HepG2 (cell line): ENCODE results near the gene PTPRN. TPM values are rescaled to one million over a fixed set of nuclear protein-coding genes. Genes with fewer than 3 reads are reported as not detected.

ENCODE experiments used
- EHMT2 ChIP-seq: fragments of 200-600 bp; sonication (generic); IDR thresholded peaks from 2 replicates; pipeline ENCODE4 v1.7.0; 2017; ENCODE audit warnings: antibody characterized with exemption, low read depth, low read length, borderline replicate concordance
- FOXK1 ChIP-seq: sonication (generic); formaldehyde crosslinking; IDR thresholded peaks from 2 replicates; pipeline ENCODE4 v1.4.0; 2020; ENCODE audit warnings: low read depth, missing genetic modification reagents, borderline replicate concordance
- GABPA ChIP-seq, 2 experiments: IDR thresholded peaks; 2 replicates each; pipeline ENCODE4 v1.6.1; 2011 to 2016; ENCODE audit warnings: low read depth in 2 of 2, low read length in 1 of 2, missing biosample characterization in 1 of 2, missing genetic modification characterization in 1 of 2
- GATA4 ChIP-seq: sonication (generic); IDR thresholded peaks from 2 replicates; pipeline ENCODE4 v1.6.1; 2016; ENCODE audit warnings: antibody characterized with exemption, low read depth, borderline replicate concordance
- HDAC6 ChIP-seq: fragments of 200-600 bp; sonication (generic); IDR thresholded peaks from 2 replicates; pipeline ENCODE4 v1.7.0; 2017; ENCODE audit warnings: mild to moderate bottlenecking, antibody characterized with exemption, low read length, low read depth
- JARID2 ChIP-seq: sonication (generic); formaldehyde crosslinking; IDR thresholded peaks from 2 replicates; pipeline ENCODE4 v1.8.1; 2023; ENCODE audit warnings: missing genetic modification reagents, inconsistent platforms; ENCODE audit not compliant: insufficient replicate concordance
- KLF13 ChIP-seq: sonication (generic); formaldehyde crosslinking; IDR thresholded peaks from 2 replicates; pipeline ENCODE4 v1.4.0; 2020; ENCODE audit warnings: mild to moderate bottlenecking, missing genetic modification reagents
- MLLT10 ChIP-seq: sonication (generic); formaldehyde crosslinking; IDR thresholded peaks from 2 replicates; pipeline ENCODE4 v1.4.0; 2020; ENCODE audit warnings: missing genetic modification reagents
- PCBP1 ChIP-seq: fragments of 200-400 bp; formaldehyde crosslinking; IDR thresholded peaks from 2 replicates; pipeline ENCODE4 v1.6.1; 2017; ENCODE audit warnings: mild to moderate bottlenecking, low read depth, low read length, borderline replicate concordance
- REL ChIP-seq: sonication (generic); formaldehyde crosslinking; conservative IDR thresholded peaks from 2 replicates; pipeline ENCODE4 v1.8.0; 2022; ENCODE audit warnings: mild to moderate bottlenecking, missing genetic modification reagents, moderate library complexity
- REXO4 ChIP-seq: sonication (generic); formaldehyde crosslinking; IDR thresholded peaks from 2 replicates; pipeline ENCODE4 v1.8.0; 2022; ENCODE audit warnings: missing genetic modification reagents, mild to moderate bottlenecking, borderline replicate concordance
- ZC3H13 ChIP-seq: sonication (generic); formaldehyde crosslinking; IDR thresholded peaks from 2 replicates; pipeline ENCODE4 v1.8.1; 2023; ENCODE audit warnings: mild to moderate bottlenecking, missing genetic modification reagents, moderate library complexity
- ZMYM2 ChIP-seq: sonication (generic); formaldehyde crosslinking; IDR thresholded peaks from 2 replicates; pipeline ENCODE4 v1.8.0; 2022; ENCODE audit warnings: mild to moderate bottlenecking, missing genetic modification reagents
- ZNF282 ChIP-seq: fragments of 450-650 bp; IDR thresholded peaks from 2 replicates; pipeline ENCODE4 v1.6.1; 2018; ENCODE audit not compliant: partially characterized antibody
- ZNF563 ChIP-seq: sonication (generic); formaldehyde crosslinking; IDR thresholded peaks from 2 replicates; pipeline ENCODE4 v1.8.0; 2022; ENCODE audit warnings: mild to moderate bottlenecking, moderate library complexity, missing genetic modification reagents
- ZNF724P ChIP-seq: sonication (generic); formaldehyde crosslinking; IDR thresholded peaks from 2 replicates; pipeline ENCODE4 v1.8.0; 2022; ENCODE audit warnings: missing genetic modification reagents, borderline replicate concordance
- ZNF768 ChIP-seq: sonication (generic); formaldehyde crosslinking; IDR thresholded peaks from 2 replicates; pipeline ENCODE4 v1.4.0; 2020; ENCODE audit warnings: missing genetic modification reagents
- ZSCAN22 ChIP-seq: sonication (generic); formaldehyde crosslinking; IDR thresholded peaks from 2 replicates; pipeline ENCODE4 v1.4.0; 2020; ENCODE audit warnings: mild to moderate bottlenecking, missing genetic modification reagents
- polyA plus RNA-seq, 8 experiments: library from polyadenylated mRNA; depleted of rRNA in 3 of 8; stranded (reverse) in 7 of 8; unstranded in 1 of 8; fragments of >200 nt; fragmentation: Illumina TruSeq in 4 of 8; extraction: Trizol in 4 of 8; gene quantifications; 2 replicates each; pipeline versions ENCODE4 v1.2.1 to v1.2.3, GENCODE V29; 2011 to 2016; ENCODE audit warnings: low read depth in 4 of 8, missing spikeins in 1 of 8, mixed read lengths in 1 of 8; ENCODE audit not compliant: insufficient read depth in 1 of 8
- total RNA-seq, 5 experiments: library from RNA; depleted of rRNA; stranded (reverse); fragments of >200 nt; fragmentation: Illumina TruSeq; extraction: Trizol; gene quantifications; 2 replicates each; pipeline ENCODE4 v1.2.3, GENCODE V29; 2016; ENCODE audit warnings: low read depth in 1 of 5
- TF ChIP-seq, protein P1 (sequence below): IDR thresholded peaks from 2 replicates; pipeline ENCODE4 v1.6.1; 2016; ENCODE audit warnings: mild to moderate bottlenecking
- TF ChIP-seq, protein P2 (sequence below): sonication (generic); formaldehyde crosslinking; IDR thresholded peaks from 2 replicates; pipeline ENCODE4 v1.4.0; 2020; ENCODE audit warnings: missing genetic modification reagents
- TF ChIP-seq, protein P3 (sequence below): sonication (generic); formaldehyde crosslinking; IDR thresholded peaks from 2 replicates; pipeline ENCODE4 v1.5.0; 2020; ENCODE audit warnings: mild to moderate bottlenecking, missing genetic modification reagents

The PTPRN gene
- total and polyA plus RNA-seq, 2 of the 13 experiments (the other 11 are each of a cell fraction or from before 2014, with no cell fraction given) = 0.26 TPM; not detected in 1

DNA sequence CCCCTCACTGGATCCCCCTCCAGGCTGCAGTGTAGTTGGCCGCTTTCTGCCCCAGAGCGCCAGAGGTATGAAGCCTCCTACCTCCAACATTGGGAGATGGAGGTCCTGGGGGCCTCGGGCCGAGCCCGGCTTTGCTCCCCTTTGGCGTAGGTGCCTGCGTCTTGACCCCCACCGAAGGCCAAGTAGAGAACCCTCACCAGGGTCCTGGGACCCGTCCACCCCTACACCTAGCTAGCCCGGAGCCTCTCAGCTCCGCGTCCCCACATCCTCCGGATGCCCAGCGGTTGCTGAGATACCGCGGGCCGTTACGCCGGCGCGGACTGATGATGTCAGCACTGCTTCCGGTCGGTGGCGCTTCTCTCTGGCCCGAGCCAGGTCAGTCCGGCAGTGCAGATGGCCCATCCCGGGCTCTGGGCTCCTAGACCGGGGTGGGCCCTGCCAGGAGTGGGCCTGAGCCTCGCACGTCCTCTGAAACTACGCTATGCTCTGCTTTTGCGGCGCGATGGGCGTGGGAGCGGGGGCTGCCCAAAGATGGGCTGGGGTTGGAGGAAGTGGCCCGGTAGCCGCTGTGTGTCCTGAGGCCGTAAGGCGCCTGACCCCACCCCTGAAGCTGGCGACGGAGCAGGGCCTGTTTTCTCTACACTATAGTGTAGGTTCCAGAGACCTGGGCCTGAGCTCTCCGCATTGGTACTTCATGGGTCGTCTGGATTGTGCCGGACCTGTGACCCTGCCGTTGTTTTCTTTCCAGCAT is 63.9 kb downstream of the PTPRN start, which contains the start of the genes GLB1L and STK16 (continued):
- TF ChIP-seq, protein P1, sequence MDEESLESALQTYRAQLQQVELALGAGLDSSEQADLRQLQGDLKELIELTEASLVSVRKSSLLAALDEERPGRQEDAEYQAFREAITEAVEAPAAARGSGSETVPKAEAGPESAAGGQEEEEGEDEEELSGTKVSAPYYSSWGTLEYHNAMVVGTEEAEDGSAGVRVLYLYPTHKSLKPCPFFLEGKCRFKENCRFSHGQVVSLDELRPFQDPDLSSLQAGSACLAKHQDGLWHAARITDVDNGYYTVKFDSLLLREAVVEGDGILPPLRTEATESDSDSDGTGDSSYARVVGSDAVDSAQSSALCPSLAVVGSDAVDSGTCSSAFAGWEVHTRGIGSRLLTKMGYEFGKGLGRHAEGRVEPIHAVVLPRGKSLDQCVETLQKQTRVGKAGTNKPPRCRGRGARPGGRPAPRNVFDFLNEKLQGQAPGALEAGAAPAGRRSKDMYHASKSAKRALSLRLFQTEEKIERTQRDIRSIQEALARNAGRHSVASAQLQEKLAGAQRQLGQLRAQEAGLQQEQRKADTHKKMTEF = peak; percentile 95
- TF ChIP-seq, protein P2, sequence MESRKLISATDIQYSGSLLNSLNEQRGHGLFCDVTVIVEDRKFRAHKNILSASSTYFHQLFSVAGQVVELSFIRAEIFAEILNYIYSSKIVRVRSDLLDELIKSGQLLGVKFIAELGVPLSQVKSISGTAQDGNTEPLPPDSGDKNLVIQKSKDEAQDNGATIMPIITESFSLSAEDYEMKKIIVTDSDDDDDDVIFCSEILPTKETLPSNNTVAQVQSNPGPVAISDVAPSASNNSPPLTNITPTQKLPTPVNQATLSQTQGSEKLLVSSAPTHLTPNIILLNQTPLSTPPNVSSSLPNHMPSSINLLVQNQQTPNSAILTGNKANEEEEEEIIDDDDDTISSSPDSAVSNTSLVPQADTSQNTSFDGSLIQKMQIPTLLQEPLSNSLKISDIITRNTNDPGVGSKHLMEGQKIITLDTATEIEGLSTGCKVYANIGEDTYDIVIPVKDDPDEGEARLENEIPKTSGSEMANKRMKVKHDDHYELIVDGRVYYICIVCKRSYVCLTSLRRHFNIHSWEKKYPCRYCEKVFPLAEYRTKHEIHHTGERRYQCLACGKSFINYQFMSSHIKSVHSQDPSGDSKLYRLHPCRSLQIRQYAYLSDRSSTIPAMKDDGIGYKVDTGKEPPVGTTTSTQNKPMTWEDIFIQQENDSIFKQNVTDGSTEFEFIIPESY (CRISPR knock-in tag) = peak; percentile 11; the same call in 1 of the 2 replicates
- TF ChIP-seq, protein P3, sequence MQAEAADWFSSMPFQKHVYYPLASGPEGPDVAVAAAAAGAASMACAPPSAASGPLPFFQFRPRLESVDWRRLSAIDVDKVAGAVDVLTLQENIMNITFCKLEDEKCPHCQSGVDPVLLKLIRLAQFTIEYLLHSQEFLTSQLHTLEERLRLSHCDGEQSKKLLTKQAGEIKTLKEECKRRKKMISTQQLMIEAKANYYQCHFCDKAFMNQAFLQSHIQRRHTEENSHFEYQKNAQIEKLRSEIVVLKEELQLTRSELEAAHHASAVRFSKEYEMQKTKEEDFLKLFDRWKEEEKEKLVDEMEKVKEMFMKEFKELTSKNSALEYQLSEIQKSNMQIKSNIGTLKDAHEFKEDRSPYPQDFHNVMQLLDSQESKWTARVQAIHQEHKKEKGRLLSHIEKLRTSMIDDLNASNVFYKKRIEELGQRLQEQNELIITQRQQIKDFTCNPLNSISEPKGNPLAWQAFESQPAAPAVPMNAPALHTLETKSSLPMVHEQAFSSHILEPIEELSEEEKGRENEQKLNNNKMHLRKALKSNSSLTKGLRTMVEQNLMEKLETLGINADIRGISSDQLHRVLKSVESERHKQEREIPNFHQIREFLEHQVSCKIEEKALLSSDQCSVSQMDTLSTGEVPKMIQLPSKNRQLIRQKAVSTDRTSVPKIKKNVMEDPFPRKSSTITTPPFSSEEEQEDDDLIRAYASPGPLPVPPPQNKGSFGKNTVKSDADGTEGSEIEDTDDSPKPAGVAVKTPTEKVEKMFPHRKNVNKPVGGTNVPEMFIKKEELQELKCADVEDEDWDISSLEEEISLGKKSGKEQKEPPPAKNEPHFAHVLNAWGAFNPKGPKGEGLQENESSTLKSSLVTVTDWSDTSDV (CRISPR knock-in tag) = 0 out of 2 replicates have a peak, but pooled peaks have one; percentile 71
- TF ChIP-seq KLF13 (CRISPR knock-in tag) = no peak
- TF ChIP-seq REXO4 (CRISPR knock-in tag) = no peak
- TF ChIP-seq ZSCAN22 (CRISPR knock-in tag) = no peak
- TF ChIP-seq PCBP1 = peak; percentile 82; the same call in 1 of the 2 replicates
- TF ChIP-seq ZNF282 = no peak
- TF ChIP-seq EHMT2 = no peak
- TF ChIP-seq GATA4 = 0 out of 2 replicates have a peak, but pooled peaks have one; percentile 67
- peak; percentile 89; the same call in 1 of the 2 replicates for TF ChIP-seq ZNF563 (CRISPR knock-in tag)
- TF ChIP-seq FOXK1 (CRISPR knock-in tag) = peak; percentile 96
- TF ChIP-seq MLLT10 (CRISPR knock-in tag) = no peak
- peak; percentile 83 for TF ChIP-seq ZC3H13
- no peak for TF ChIP-seq REL (CRISPR knock-in tag)
- TF ChIP-seq ZNF724P (CRISPR knock-in tag) = peak; percentile 96; the same call in 1 of the 2 replicates
- TF ChIP-seq JARID2 = no peak
- TF ChIP-seq ZNF768 (CRISPR knock-in tag) = peak; percentile 91; the same call in 1 of the 2 replicates
- no peak; the same call in 1 of the 2 replicates for TF ChIP-seq ZMYM2 (CRISPR knock-in tag)
- TF ChIP-seq GABPA (IDR thresholded peaks at IDR 0.05; ENCODE audit: low read depth, low read length) = no peak
- TF ChIP-seq GABPA (CRISPR knock-in tag; IDR thresholded peaks at IDR 0.05; ENCODE audit: low read depth) = peak; percentile 99
- TF ChIP-seq HDAC6 = no peak
